ENCODE results near the gene MBD3L5. TPM values are rescaled to one million over a fixed set of nuclear protein-coding genes. Genes with fewer than 3 reads are reported as not detected.
"Not testable (repeated sequence)": the region's sequence is repeated elsewhere in the genome, so short reads cannot be mapped to it uniquely, and the experiment has no call there.

The MBD3L5 gene
- polyA plus RNA-seq, 3 donors: not detected

GRCh38 chr19:7028790-7029189 is 1.6 kb upstream of the MBD3L5 start:
- DNase-seq; H3K36me3 Mint-ChIP-seq; H3K4me3 ChIP-seq (replicated peaks in 1 of 3; ENCODE audit: low read depth in 2 of 3, low read length in 3 of 3); H2AFZ ChIP-seq (ENCODE audit: insufficient read depth, low read depth, low read length, poor library complexity, severe bottlenecking); H3K9me3 ChIP-seq (replicated peaks in 1 of 2; ENCODE audit: control insufficient read depth in 1 of 2, insufficient read depth in 1 of 2, low read length in 2 of 2); intact Hi-C loops (cut with micrococcal nuclease); H3K4me3 Mint-ChIP-seq; H3K27me3 Mint-ChIP-seq (ENCODE audit: low read depth in 3 of 3); H4K20me1 ChIP-seq (ENCODE audit: insufficient read depth, low read length); H3K27ac Mint-ChIP-seq; H3K4me1 ChIP-seq (ENCODE audit: control insufficient read depth in 1 of 2, insufficient read depth in 2 of 2, low read length in 2 of 2); H3K27me3 ChIP-seq (ENCODE audit: control insufficient read depth in 2 of 2, insufficient read depth in 2 of 2, low read length in 2 of 2); H3K9me3 Mint-ChIP-seq; H3K27ac ChIP-seq (ENCODE audit: low read depth in 1 of 2, low read length in 2 of 2); H3K36me3 ChIP-seq (replicated peaks in 1 of 2; ENCODE audit: control insufficient read depth in 1 of 2, insufficient read depth in 2 of 2, low read length in 2 of 2); H3K79me2 ChIP-seq (ENCODE audit: insufficient read depth, low read length); H3K4me1 Mint-ChIP-seq; H3K4me2 ChIP-seq (replicated peaks; ENCODE audit: extremely low read depth, low read length, poor library complexity, severe bottlenecking); H3K9ac ChIP-seq (ENCODE audit: insufficient read depth, low read length, poor library complexity, severe bottlenecking): not testable (repeated sequence)
- WGBS (ENCODE audit: insufficient coverage): no CpG with 5 or more reads among the region's 1 CpG

GRCh38 chr19:7040079-7040478 is 9.7 kb downstream of the MBD3L5 start, which contains the start of gene MBD3L4:
Gene MBD3L4, minus strand, starts transcription at chr19:7040179. Its CDS starts 35 bp downstream, at chr19:7040144.
- H3K9me3 Mint-ChIP-seq; H3K9ac ChIP-seq (ENCODE audit: insufficient read depth, low read length, poor library complexity, severe bottlenecking); intact Hi-C loops (cut with micrococcal nuclease); H3K79me2 ChIP-seq (ENCODE audit: insufficient read depth, low read length); H3K4me3 ChIP-seq (replicated peaks in 1 of 3; ENCODE audit: low read depth in 2 of 3, low read length in 3 of 3); H3K27me3 ChIP-seq (ENCODE audit: control insufficient read depth in 2 of 2, insufficient read depth in 2 of 2, low read length in 2 of 2); H4K20me1 ChIP-seq (ENCODE audit: insufficient read depth, low read length); H3K36me3 ChIP-seq (replicated peaks in 1 of 2; ENCODE audit: control insufficient read depth in 1 of 2, insufficient read depth in 2 of 2, low read length in 2 of 2); H3K4me3 Mint-ChIP-seq; H3K4me1 Mint-ChIP-seq; DNase-seq; H3K36me3 Mint-ChIP-seq; H2AFZ ChIP-seq (ENCODE audit: insufficient read depth, low read depth, low read length, poor library complexity, severe bottlenecking); H3K4me1 ChIP-seq (ENCODE audit: control insufficient read depth in 1 of 2, insufficient read depth in 2 of 2, low read length in 2 of 2); H3K9me3 ChIP-seq (replicated peaks in 1 of 2; ENCODE audit: control insufficient read depth in 1 of 2, insufficient read depth in 1 of 2, low read length in 2 of 2); H3K27ac ChIP-seq (ENCODE audit: low read depth in 1 of 2, low read length in 2 of 2); H3K27me3 Mint-ChIP-seq (ENCODE audit: low read depth in 3 of 3); H3K27ac Mint-ChIP-seq; H3K4me2 ChIP-seq (replicated peaks; ENCODE audit: extremely low read depth, low read length, poor library complexity, severe bottlenecking): not testable (repeated sequence)
- no CpG with 5 or more reads among the region's 9 CpGs for WGBS (ENCODE audit: insufficient coverage)

DNA sequence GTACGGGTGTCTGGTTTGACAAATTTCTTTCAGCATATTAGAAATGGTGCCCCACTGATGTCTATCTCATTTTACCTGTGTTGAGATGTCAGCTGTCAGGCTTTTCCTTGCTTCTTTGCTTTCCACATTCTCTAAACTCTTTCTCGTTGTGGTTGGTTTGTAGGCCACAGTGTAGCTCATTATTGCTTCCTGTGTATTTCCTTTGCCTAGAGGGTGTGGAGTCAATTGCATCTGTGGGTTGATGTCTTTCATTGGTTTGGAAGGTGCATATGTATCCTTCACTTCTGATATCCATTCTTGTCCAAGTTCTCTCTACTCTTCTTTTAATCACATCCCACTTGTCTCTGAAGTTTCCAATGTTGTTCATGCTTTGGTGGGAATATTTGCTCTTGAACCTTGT is 11.2 kb downstream of the MBD3L5 start:
- H2AFZ ChIP-seq (ENCODE audit: insufficient read depth, low read depth, low read length, poor library complexity, severe bottlenecking); H3K79me2 ChIP-seq (ENCODE audit: insufficient read depth, low read length); H3K4me3 Mint-ChIP-seq; H3K9ac ChIP-seq (ENCODE audit: insufficient read depth, low read length, poor library complexity, severe bottlenecking); intact Hi-C loops (cut with micrococcal nuclease); H3K4me1 Mint-ChIP-seq; H3K36me3 Mint-ChIP-seq; H3K27me3 Mint-ChIP-seq (ENCODE audit: low read depth in 3 of 3); H3K4me2 ChIP-seq (replicated peaks; ENCODE audit: extremely low read depth, low read length, poor library complexity, severe bottlenecking); H3K9me3 Mint-ChIP-seq; H3K36me3 ChIP-seq (replicated peaks in 1 of 2; ENCODE audit: control insufficient read depth in 1 of 2, insufficient read depth in 2 of 2, low read length in 2 of 2); H3K9me3 ChIP-seq (replicated peaks in 1 of 2; ENCODE audit: control insufficient read depth in 1 of 2, insufficient read depth in 1 of 2, low read length in 2 of 2); H3K27me3 ChIP-seq (ENCODE audit: control insufficient read depth in 2 of 2, insufficient read depth in 2 of 2, low read length in 2 of 2); H3K27ac Mint-ChIP-seq; DNase-seq; H4K20me1 ChIP-seq (ENCODE audit: insufficient read depth, low read length); H3K4me1 ChIP-seq (ENCODE audit: control insufficient read depth in 1 of 2, insufficient read depth in 2 of 2, low read length in 2 of 2); H3K27ac ChIP-seq (ENCODE audit: low read depth in 1 of 2, low read length in 2 of 2); H3K4me3 ChIP-seq (replicated peaks in 1 of 3; ENCODE audit: low read depth in 2 of 3, low read length in 3 of 3): not testable (repeated sequence)
- no CpG with 5 or more reads among the region's 2 CpGs for WGBS (ENCODE audit: insufficient coverage)

DNA sequence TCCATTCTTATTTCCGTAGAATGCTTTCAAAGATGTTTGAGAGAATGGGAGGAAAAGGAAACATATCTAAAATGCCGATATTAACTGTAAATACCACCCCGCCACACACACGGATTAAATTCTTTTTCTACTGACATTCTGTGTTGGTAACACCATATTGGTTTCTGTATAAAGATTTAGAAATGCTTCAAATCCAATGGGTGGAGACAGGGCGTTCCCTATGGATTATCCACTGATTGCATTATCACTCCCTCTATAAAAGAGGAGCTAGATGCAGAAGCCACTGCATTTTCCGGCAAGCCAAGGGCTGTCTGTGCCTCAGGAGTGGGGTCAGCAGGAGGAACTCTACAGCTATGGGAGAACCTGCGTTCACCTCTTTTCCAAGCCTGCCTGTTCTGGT is 18.6 kb downstream of the MBD3L5 start, which contains the start of gene MBD3L2:
TSS of gene MBD3L2 (plus strand) at position 301 of the 400 bp plus-strand sequence. CDS start at position 354, 53 bp downstream.
- H3K4me1 Mint-ChIP-seq; H3K4me1 ChIP-seq (ENCODE audit: control insufficient read depth in 1 of 2, insufficient read depth in 2 of 2, low read length in 2 of 2); H2AFZ ChIP-seq (ENCODE audit: insufficient read depth, low read depth, low read length, poor library complexity, severe bottlenecking); DNase-seq; H3K36me3 ChIP-seq (replicated peaks in 1 of 2; ENCODE audit: control insufficient read depth in 1 of 2, insufficient read depth in 2 of 2, low read length in 2 of 2); H3K9me3 Mint-ChIP-seq; H3K4me3 Mint-ChIP-seq; H3K4me3 ChIP-seq (replicated peaks in 1 of 3; ENCODE audit: low read depth in 2 of 3, low read length in 3 of 3); H3K27me3 Mint-ChIP-seq (ENCODE audit: low read depth in 3 of 3); H4K20me1 ChIP-seq (ENCODE audit: insufficient read depth, low read length); H3K9me3 ChIP-seq (replicated peaks in 1 of 2; ENCODE audit: control insufficient read depth in 1 of 2, insufficient read depth in 1 of 2, low read length in 2 of 2); H3K36me3 Mint-ChIP-seq; H3K79me2 ChIP-seq (ENCODE audit: insufficient read depth, low read length); intact Hi-C loops (cut with micrococcal nuclease); H3K4me2 ChIP-seq (replicated peaks; ENCODE audit: extremely low read depth, low read length, poor library complexity, severe bottlenecking); H3K9ac ChIP-seq (ENCODE audit: insufficient read depth, low read length, poor library complexity, severe bottlenecking); H3K27ac Mint-ChIP-seq; H3K27me3 ChIP-seq (ENCODE audit: control insufficient read depth in 2 of 2, insufficient read depth in 2 of 2, low read length in 2 of 2); H3K27ac ChIP-seq (ENCODE audit: low read depth in 1 of 2, low read length in 2 of 2): not testable (repeated sequence)
- no CpG with 5 or more reads among the region's 7 CpGs for WGBS (ENCODE audit: insufficient coverage)

Measured in CD14-positive monocyte (primary cell).